SH-SY5Y (cell line): ENCODE measurements around the gene EPB41.

Experiments used
- GATA2 ChIP-seq: IDR thresholded peaks from 2 replicates; pipeline ENCODE4 v1.6.1; 2011; ENCODE audit warnings: mild to moderate bottlenecking, low read depth, low read length
- GATA3 ChIP-seq: IDR thresholded peaks from 2 replicates; pipeline ENCODE4 v1.6.1; 2011; ENCODE audit warnings: low read depth, mild to moderate bottlenecking, low read length, moderate library complexity

- TF ChIP-seq GATA3 (no peak), GATA2 (no peak)
Measured at GRCh38 chr1:28981210-28981609, 66.8 kb downstream of the EPB41 start.
